IgD-negative memory B cell (primary cell): Measurements from ENCODE around the gene PSMC6. TPM values are rescaled to one million over a fixed set of nuclear protein-coding genes. Genes with fewer than 3 reads are reported as not detected.
"Not testable (repeated sequence)": the region's sequence is repeated elsewhere in the genome, so short reads cannot be mapped to it uniquely, and the experiment has no call there.

Experiments
- H3K27ac Mint-ChIP-seq, 3 donors: one replicate each; pipeline ENCODE4 v1.8.0; 2020 to 2022; ENCODE audit warnings: mild to moderate bottlenecking in 3 of 3, mixed read lengths in 3 of 3, moderate library complexity in 1 of 3
- H3K27me3 Mint-ChIP-seq: one replicate; pipeline ENCODE4 v1.8.0; 2021; ENCODE audit warnings: mixed read lengths
- H3K36me3 Mint-ChIP-seq: one replicate; pipeline ENCODE4 v1.8.0; 2020; ENCODE audit warnings: mild to moderate bottlenecking, mixed read lengths
- H3K4me1 Mint-ChIP-seq, 3 donors: one replicate each; pipeline ENCODE4 v1.8.0; 2020 to 2022; ENCODE audit warnings: mixed read lengths in 3 of 3, mild to moderate bottlenecking in 1 of 3
- H3K4me3 Mint-ChIP-seq, 4 donors: one replicate each; pipeline ENCODE4 v1.8.0; 2020 to 2022; ENCODE audit warnings: mild to moderate bottlenecking in 4 of 4, mixed read lengths in 4 of 4, moderate library complexity in 3 of 4
- H3K9me3 Mint-ChIP-seq, 3 donors: one replicate each; pipeline ENCODE4 v1.8.0; 2020 to 2021; ENCODE audit warnings: mixed read lengths in 3 of 3, mild to moderate bottlenecking in 1 of 3
- polyA plus RNA-seq: library from polyadenylated mRNA; unstranded; fragments of 300-500 nt; fragmentation: Illumina TruSeq; gene quantifications from one replicate; pipeline ENCODE4 v1.2.3, GENCODE V29; 2021

The PSMC6 gene
- polyA plus RNA-seq, 1 donor from 2014 or later: 56.2 TPM

DNA sequence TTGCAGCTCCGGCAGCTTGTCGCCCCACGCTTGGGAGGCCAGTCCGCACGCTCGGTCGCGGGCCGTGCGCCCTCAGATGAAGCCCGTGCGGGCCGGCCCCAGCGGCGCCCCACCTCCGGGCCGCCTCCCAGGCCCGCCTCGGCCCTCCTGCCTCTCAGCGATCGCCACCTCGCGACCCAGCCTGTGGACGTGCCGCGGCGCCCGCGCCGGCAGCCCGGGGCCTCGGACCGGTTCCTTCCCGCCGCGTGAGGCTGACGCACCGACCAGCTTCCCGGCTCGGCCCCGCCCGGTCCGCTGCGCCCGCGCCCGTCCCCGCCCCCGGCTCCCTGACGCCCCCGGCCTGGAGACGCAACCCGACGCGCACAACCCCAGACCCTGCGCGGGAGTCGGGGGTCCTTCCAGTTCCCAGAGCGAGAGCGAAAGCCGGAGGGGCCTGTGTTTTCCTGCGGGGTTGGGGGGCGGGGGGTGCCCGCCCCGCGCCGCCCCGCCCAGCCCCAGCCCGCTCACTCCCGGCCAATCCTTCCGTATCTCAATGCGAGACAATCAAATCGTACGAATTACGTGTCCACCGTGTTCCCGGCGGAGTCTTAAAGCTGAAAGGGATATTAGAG lies 11.4 kb upstream of the PSMC6 start, which contains the start of gene ERO1A:
Gene ERO1A, minus strand, starts transcription at position 78 of the 611 bp plus-strand sequence. Its CDS starts 77 bp downstream, at position 1.
- no peaks in the 10 kb centered on the region for H3K27me3 Mint-ChIP-seq
- no peaks in the 10 kb centered on the region for H3K9me3 Mint-ChIP-seq
- peaks cover 15 to 32% (median 22%) of the 10 kb centered on the region in 3 donors for H3K4me1 Mint-ChIP-seq
- H3K36me3 Mint-ChIP-seq: no peaks in the 10 kb centered on the region
- H3K27ac Mint-ChIP-seq: peak within 1 kb of the TSS; percentile 39 to 95 (median 72)
- peak within 1 kb of the TSS; percentile 92 to 99 (median 98) for H3K4me3 Mint-ChIP-seq

GRCh38 chr14:52700701-52701172 lies 6.3 kb upstream of the PSMC6 start:
- Mint-ChIP-seq H3K27me3 (no peaks in the 10 kb centered on the region), H3K36me3 (no peaks in the 10 kb centered on the region), H3K9me3 (no peaks in the 10 kb centered on the region), H3K27ac (peak overlapping the region in 1 of 3 donors; percentile 13), H3K4me3 (peak overlapping the region in 1 of 4 donors; percentile 45), H3K4me1 (peaks cover 0 to 2% (median 1%) of the 10 kb centered on the region in 3 donors)

GRCh38 chr14:52701223-52701622 lies 5.8 kb upstream of the PSMC6 start:
- Mint-ChIP-seq H3K4me3 (peak overlapping the region in 1 of 4 donors; percentile 2), H3K9me3 (no peaks in the 10 kb centered on the region), H3K4me1 (peaks cover 0 to 2% (median under 1%) of the 10 kb centered on the region in 3 donors), H3K36me3 (no peaks in the 10 kb centered on the region), H3K27me3 (no peaks in the 10 kb centered on the region), H3K27ac (peak overlapping the region in 1 of 3 donors; percentile 13)

GRCh38 chr14:52703225-52703624 lies 3.8 kb upstream of the PSMC6 start:
- peaks cover 14 to 20% (median 17%) of the 10 kb centered on the region in 3 donors for H3K4me1 Mint-ChIP-seq
- H3K27ac Mint-ChIP-seq: no peak overlapping the region
- peak overlapping the region in 1 of 4 donors; percentile 36 for H3K4me3 Mint-ChIP-seq
- no peaks in the 10 kb centered on the region for H3K9me3 Mint-ChIP-seq
- no peaks in the 10 kb centered on the region for H3K27me3 Mint-ChIP-seq
- H3K36me3 Mint-ChIP-seq: no peaks in the 10 kb centered on the region

DNA sequence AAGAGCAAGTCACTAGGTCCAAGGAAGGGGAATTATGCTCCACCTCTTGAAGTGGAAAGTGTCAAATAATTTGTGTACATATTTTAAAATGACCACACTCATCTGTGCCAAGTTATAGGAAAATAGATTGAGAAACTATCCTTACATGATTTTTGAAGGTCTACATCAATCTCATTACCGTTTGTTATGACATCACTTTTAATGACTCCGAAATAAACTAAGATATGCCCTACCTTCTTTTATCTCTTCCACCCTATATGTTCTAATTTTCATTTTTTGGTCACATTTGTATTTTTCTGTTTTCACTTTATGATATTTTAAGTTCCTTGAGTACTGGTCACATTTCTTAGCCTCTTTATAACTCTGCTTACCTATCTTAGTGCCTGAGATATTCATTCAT lies 3.3 kb upstream of the PSMC6 start:
- H3K27ac Mint-ChIP-seq: no peak overlapping the region
- H3K36me3 Mint-ChIP-seq: no peaks in the 10 kb centered on the region
- peak overlapping the region in 1 of 4 donors; percentile 36 for H3K4me3 Mint-ChIP-seq
- peaks cover 16 to 24% (median 20%) of the 10 kb centered on the region in 3 donors for H3K4me1 Mint-ChIP-seq
- no peaks in the 10 kb centered on the region for H3K9me3 Mint-ChIP-seq
- H3K27me3 Mint-ChIP-seq: no peaks in the 10 kb centered on the region

DNA sequence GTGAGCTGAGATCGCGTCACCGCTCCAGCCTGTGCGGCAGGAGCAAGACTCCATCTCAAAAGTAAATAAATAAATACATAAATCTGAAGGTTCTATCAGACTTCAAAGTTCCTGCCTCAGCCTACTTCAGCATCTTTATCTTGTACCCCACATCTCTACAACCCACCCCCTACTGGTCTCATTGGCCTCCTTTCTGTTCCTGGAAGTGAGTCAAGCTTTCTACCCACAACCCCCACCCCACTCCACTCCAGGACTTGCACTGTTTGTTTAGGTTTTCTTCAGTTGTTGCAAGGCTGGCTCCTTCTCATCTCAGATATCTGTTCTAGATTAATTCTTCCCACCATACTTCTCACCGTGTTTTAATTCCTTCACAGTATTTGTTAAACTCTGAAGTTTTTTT lies 714 bp upstream of the PSMC6 start:
- H3K27me3 Mint-ChIP-seq: no peaks in the 10 kb centered on the region
- H3K9me3 Mint-ChIP-seq: no peaks in the 10 kb centered on the region
- H3K4me3 Mint-ChIP-seq: peak overlapping the region; percentile 94 to 100 (median 98)
- H3K36me3 Mint-ChIP-seq: no peaks in the 10 kb centered on the region
- H3K4me1 Mint-ChIP-seq: peaks cover 19 to 24% (median 23%) of the 10 kb centered on the region in 3 donors
- H3K27ac Mint-ChIP-seq: peak overlapping the region; percentile 54 to 99 (median 96)

- H3K9me3 Mint-ChIP-seq: no peaks in the 10 kb centered on the region
- peaks cover 4% of the 10 kb centered on the region for H3K36me3 Mint-ChIP-seq
- no peak overlapping the region for H3K27ac Mint-ChIP-seq
- no peak overlapping the region for H3K4me3 Mint-ChIP-seq
- H3K4me1 Mint-ChIP-seq: peaks cover 16 to 22% (median 21%) of the 10 kb centered on the region in 3 donors
- no peaks in the 10 kb centered on the region for H3K27me3 Mint-ChIP-seq
These were observed 4.7 kb downstream of the PSMC6 start for GRCh38 chr14:52711666-52712065.

DNA sequence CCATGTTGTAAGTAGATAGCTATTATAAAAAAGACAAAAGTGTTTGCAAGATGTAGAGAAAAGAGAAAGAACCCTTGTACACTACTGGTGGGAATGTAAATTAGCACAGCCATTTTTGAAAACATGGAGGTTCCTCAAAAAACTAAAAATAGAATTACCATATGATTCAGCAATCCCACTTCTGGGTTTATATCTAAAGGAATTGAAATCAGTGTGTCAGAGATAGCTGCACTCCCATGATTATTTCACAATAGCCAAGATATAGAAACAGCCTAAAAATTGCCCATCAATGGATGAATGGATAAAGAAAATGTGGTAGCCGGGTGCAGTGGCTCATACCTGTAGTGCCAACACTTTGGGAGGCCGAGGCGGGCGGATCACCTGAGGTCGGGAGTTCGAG lies 9.2 kb downstream of the PSMC6 start:
- H3K4me1 Mint-ChIP-seq: peaks cover 2 to 3% (median 3%) of the 10 kb centered on the region in 3 donors
- peak overlapping the region in 1 of 3 donors; percentile 76 for H3K27ac Mint-ChIP-seq
- no peaks in the 10 kb centered on the region for H3K9me3 Mint-ChIP-seq
- H3K4me3 Mint-ChIP-seq: no peak overlapping the region
- H3K27me3 Mint-ChIP-seq: no peaks in the 10 kb centered on the region
- H3K36me3 Mint-ChIP-seq: peaks cover 4% of the 10 kb centered on the region

DNA sequence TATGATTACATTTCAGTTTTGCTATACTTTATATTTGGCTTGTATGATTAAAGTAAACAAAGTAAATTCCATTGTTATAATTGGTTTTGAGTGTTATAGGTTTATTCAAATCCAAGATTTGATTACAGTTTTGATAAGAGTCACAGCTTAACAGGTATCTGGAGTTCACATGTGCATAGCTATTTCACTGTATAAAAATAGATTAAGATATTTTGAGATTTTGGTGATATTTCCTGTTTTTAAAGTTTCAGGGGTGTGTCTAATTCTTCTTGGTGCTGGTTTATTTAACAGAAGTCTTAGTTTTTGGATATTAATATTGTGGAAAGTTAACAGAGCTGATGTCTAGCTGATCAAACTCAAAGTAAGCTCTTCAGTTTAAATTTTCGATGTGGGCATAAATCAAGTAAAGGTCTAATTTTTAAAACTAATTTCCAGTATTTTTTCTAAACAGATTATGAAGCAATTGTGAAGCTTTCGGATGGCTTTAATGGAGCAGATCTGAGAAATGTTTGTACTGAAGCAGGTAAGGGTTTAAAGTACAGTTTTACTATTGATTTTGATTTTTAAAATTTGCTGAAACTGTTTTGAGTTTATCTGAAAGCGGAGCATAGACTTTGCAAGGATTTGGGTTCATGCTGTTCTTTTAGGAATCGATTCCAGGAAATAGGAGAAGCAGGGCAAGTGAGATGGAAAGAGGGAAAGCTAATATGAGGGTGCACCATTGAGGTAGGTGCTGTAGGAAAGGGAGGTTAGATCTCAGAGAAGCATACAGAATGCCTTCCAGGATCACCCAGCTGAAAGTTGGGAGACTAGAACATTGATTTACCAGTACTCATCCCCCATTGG lies 16.7 kb downstream of the PSMC6 start:
- no peaks in the 10 kb centered on the region for H3K9me3 Mint-ChIP-seq
- peaks cover 32 to 43% (median 37%) of the 10 kb centered on the region in 3 donors for H3K4me1 Mint-ChIP-seq
- peaks cover 11% of the 10 kb centered on the region for H3K36me3 Mint-ChIP-seq
- peak overlapping the region; percentile 40 to 84 (median 66) for H3K27ac Mint-ChIP-seq
- H3K27me3 Mint-ChIP-seq: no peaks in the 10 kb centered on the region
- H3K4me3 Mint-ChIP-seq: peak overlapping the region; percentile 80 to 95 (median 87)

DNA sequence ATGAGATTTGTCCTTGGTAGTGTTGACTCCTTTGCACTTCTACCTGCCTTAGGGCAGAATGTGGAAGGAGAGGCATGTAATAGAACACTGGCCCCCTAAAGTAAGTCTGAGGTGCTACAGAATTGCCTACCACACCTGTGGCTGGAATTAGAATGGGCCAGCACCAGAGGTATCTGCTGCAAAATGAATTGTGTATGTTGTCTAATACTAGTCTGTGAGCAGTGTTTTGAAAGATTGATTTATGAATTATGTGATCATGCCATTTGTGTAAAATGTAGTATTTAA lies 17.3 kb downstream of the PSMC6 start:
- Mint-ChIP-seq H3K4me1 (peaks cover 32 to 43% (median 37%) of the 10 kb centered on the region in 3 donors), H3K4me3 (peak overlapping the region; percentile 80 to 95 (median 87)), H3K9me3 (no peaks in the 10 kb centered on the region), H3K27me3 (no peaks in the 10 kb centered on the region), H3K36me3 (peaks cover 11% of the 10 kb centered on the region), H3K27ac (peak overlapping the region; percentile 40 to 84 (median 66))

GRCh38 chr14:52727509-52727908 lies 20.5 kb downstream of the PSMC6 start:
- H3K9me3 Mint-ChIP-seq, H3K36me3 Mint-ChIP-seq, H3K27ac Mint-ChIP-seq, H3K27me3 Mint-ChIP-seq, H3K4me3 Mint-ChIP-seq: not testable (repeated sequence)
- H3K4me1 Mint-ChIP-seq: peaks cover 32 to 39% (median 33%) of the 10 kb centered on the region in 3 donors

GRCh38 chr14:52729035-52729434 lies 22.0 kb downstream of the PSMC6 start:
- not testable (repeated sequence) for H3K36me3 Mint-ChIP-seq, H3K9me3 Mint-ChIP-seq, H3K27me3 Mint-ChIP-seq
- Mint-ChIP-seq H3K4me1 (peaks cover 27 to 31% (median 29%) of the 10 kb centered on the region in 3 donors), H3K4me3 (peak overlapping the region in 1 of 4 donors; percentile 94), H3K27ac (peak overlapping the region; percentile 67 to 94 (median 81))

- Mint-ChIP-seq H3K36me3 (peaks cover 6% of the 10 kb centered on the region), H3K27me3 (no peaks in the 10 kb centered on the region), H3K27ac (peak overlapping the region; percentile 67 to 96 (median 94)), H3K4me3 (peak overlapping the region; percentile 92 to 96 (median 95)), H3K9me3 (no peaks in the 10 kb centered on the region), H3K4me1 (peaks cover 26 to 33% (median 28%) of the 10 kb centered on the region in 3 donors)
These were observed 22.6 kb downstream of the PSMC6 start for GRCh38 chr14:52729585-52729924.

DNA sequence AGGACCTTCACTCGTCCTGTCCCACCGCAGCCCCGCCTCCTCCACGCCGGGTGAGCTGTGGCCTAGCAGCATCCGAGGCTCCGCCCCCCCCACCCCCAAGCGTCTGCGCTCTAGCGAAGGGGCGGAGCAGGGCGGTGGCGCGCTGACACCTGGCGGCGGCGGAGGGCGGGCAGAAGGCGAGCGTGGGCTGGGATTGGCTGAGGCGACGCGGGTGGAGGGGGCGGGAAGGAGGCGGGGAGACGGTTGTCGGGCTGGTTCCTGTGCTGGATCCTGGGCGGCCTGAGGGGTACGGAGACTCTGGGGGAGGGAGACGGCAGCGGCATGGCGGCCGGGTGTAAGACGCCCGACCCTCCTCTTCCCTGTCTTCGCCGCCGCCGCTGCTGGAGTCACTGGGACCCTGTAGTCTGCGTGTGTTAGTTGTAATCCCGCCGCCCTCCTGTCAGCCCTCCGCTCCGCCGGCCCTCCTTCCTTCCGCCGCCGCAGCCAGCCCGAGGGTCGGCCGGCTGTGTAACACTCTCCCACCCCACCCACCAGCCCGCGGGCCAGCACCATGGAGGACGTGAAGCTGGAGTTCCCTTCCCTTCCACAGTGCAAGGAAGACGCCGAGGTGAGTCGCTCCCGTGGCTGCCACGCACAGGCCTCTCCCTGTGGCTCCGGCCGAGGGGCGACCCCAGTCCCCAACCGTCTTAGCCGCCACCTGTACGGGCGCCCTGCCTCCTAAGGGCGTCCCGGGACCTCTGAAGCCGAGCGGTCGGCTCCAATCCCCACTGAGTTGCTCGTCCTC lies 23.1 kb downstream of the PSMC6 start, which contains the start of gene STYX:
Gene STYX, plus strand, starts transcription at position 242 of the 784 bp plus-strand sequence. Its CDS starts 309 bp downstream, at position 551.
- no peaks in the 10 kb centered on the region for H3K9me3 Mint-ChIP-seq
- H3K4me3 Mint-ChIP-seq: peak within 1 kb of the TSS; percentile 92 to 96 (median 95)
- H3K27ac Mint-ChIP-seq: peak within 1 kb of the TSS; percentile 67 to 96 (median 94)
- H3K36me3 Mint-ChIP-seq: peaks cover 6% of the 10 kb centered on the region
- peaks cover 23 to 30% (median 25%) of the 10 kb centered on the region in 3 donors for H3K4me1 Mint-ChIP-seq
- H3K27me3 Mint-ChIP-seq: no peaks in the 10 kb centered on the region
